ENCODE data around the gene FOSL2.

Gene FOSL2

GRCh38 chr2:28401948-28402550 lies 9.4 kb downstream of the FOSL2 start:
- H3K4me3 ChIP-seq (ENCODE audit: low read length), result no peak overlapping the region
- no peak for DNase-seq (ENCODE audit: low read depth)
- TF ChIP-seq CTCF (conservative IDR thresholded peaks at IDR 0.05; ENCODE audit: low read depth, low read length), result no peak

- no peak overlapping the region for H3K4me3 ChIP-seq (ENCODE audit: low read length)
- no peak for TF ChIP-seq CTCF (conservative IDR thresholded peaks at IDR 0.05; ENCODE audit: low read depth, low read length)
- no peak for DNase-seq (ENCODE audit: low read depth)
Observed at GRCh38 chr2:28403370-28403956, 10.8 kb downstream of the FOSL2 start.

- no peak overlapping the region for H3K4me3 ChIP-seq (ENCODE audit: low read length)
- no peak for DNase-seq (ENCODE audit: low read depth)
- no peak for TF ChIP-seq CTCF (conservative IDR thresholded peaks at IDR 0.05; ENCODE audit: low read depth, low read length)
Observed at GRCh38 chr2:28404086-28404485, 11.4 kb downstream of the FOSL2 start.

- no peak for TF ChIP-seq CTCF (conservative IDR thresholded peaks at IDR 0.05; ENCODE audit: low read depth, low read length)
- no peak overlapping the region for H3K4me3 ChIP-seq (ENCODE audit: low read length)
- DNase-seq (ENCODE audit: low read depth), result no peak
Observed at GRCh38 chr2:28405537-28405936, 12.9 kb downstream of the FOSL2 start.

- TF ChIP-seq CTCF (conservative IDR thresholded peaks at IDR 0.05; ENCODE audit: low read depth, low read length), result no peak
- no peak overlapping the region for H3K4me3 ChIP-seq (ENCODE audit: low read length)
- no peak for DNase-seq (ENCODE audit: low read depth)
Observed at GRCh38 chr2:28406276-28407096, 13.8 kb downstream of the FOSL2 start.

GRCh38 chr2:28407131-28407975 lies 14.7 kb downstream of the FOSL2 start:
- DNase-seq (ENCODE audit: low read depth), result no peak
- H3K4me3 ChIP-seq (ENCODE audit: low read length), result no peak overlapping the region
- no peak for TF ChIP-seq CTCF (conservative IDR thresholded peaks at IDR 0.05; ENCODE audit: low read depth, low read length)
